Heart left ventricle (tissue), 16 donors: Measurements from ENCODE around the gene KCNE1. TPM values are rescaled to one million over a fixed set of nuclear protein-coding genes. Genes with fewer than 3 reads are reported as not detected.
A peak's percentile ranks its signal among the peaks of the same experiment; 100 is the strongest.
"Not testable (repeated sequence)": the region's sequence is repeated elsewhere in the genome, so short reads cannot be mapped to it uniquely, and the experiment has no call there.

Experiments used
- ATAC-seq, 4 donors: fragments of 200-7000 bp; cut with Tn5 transposase; one replicate each; pipeline ENCODE4 v1.9.1; 2020 to 2022; ENCODE audit warnings: moderate library complexity in 4 of 4, mild to moderate bottlenecking in 3 of 4, moderate number of reproducible peaks in 1 of 4
- DNase-seq, 5 donors: peaks; one replicate each; pipeline ENCODE4 v3.0.0-alpha.2; 2020
- H3K27ac ChIP-seq, 12 donors: fragments of 200-600 bp; sonication (generic) in 4 of 12; one replicate each; pipeline versions ENCODE4 v1.5.0 to v1.8.0; 2016 to 2022; ENCODE audit warnings: mild to moderate bottlenecking in 2 of 12
- H3K27me3 ChIP-seq, 9 donors: fragments of 200-600 bp; sonication (generic) in 2 of 9; one replicate each; pipeline versions ENCODE4 v1.5.1 to v1.8.0; 2016 to 2022; ENCODE audit warnings: mild to moderate bottlenecking in 3 of 9
- H3K36me3 ChIP-seq, 9 donors: fragments of 200-600 bp; sonication (generic) in 2 of 9; one replicate each; pipeline versions ENCODE4 v1.5.0 to v1.8.0; 2018 to 2022; ENCODE audit warnings: mild to moderate bottlenecking in 2 of 9
- H3K4me1 ChIP-seq, 12 donors: fragments of 200-600 bp; sonication (generic) in 4 of 12; one replicate each; pipeline versions ENCODE4 v1.5.0 to v1.8.0; 2016 to 2022; ENCODE audit warnings: mild to moderate bottlenecking in 3 of 12
- H3K4me3 ChIP-seq, 12 donors: fragments of 200-600 bp; sonication (generic) in 4 of 12; one replicate each; pipeline versions ENCODE4 v1.5.0 to v1.8.0; 2017 to 2022; ENCODE audit warnings: mild to moderate bottlenecking in 9 of 12, moderate library complexity in 4 of 12
- H3K9me3 ChIP-seq, 12 donors: fragments of 200-600 bp; sonication (generic) in 4 of 12; one replicate each; pipeline versions ENCODE4 v1.5.0 to v1.8.0; 2016 to 2022; ENCODE audit warnings: mild to moderate bottlenecking in 1 of 12
- POLR2A ChIP-seq, 2 donors: fragments of 450-650 bp; IDR thresholded peaks; one replicate each; pipeline ENCODE4 v1.6.1; 2017; ENCODE audit warnings: antibody characterized with exemption in 2 of 2, mild to moderate bottlenecking in 2 of 2, moderate library complexity in 2 of 2
- WGBS, 4 donors: extraction: QIAGEN DNeasy Blood & Tissue Kit in 2 of 4; methylation state at CpG; one replicate each; pipeline versions ENCODE4 v1.1.5 to v1.1.7; 2013 to 2018; 5-methylcytosine and 5-hydroxymethylcytosine counted together
- intact Hi-C, 10 donors: fragments of 100-400 bp; cut with DNase I; formaldehyde crosslinking; loops; one replicate each; pipeline versions ENCODE4 v1.11.1 to v1.14.2; 2022
- polyA plus RNA-seq, 2 donors: library from polyadenylated mRNA; stranded (reverse); fragments of 200-250 nt; gene quantifications; one replicate each; pipeline ENCODE4 v1.2.3, GENCODE V29; 2013
- total RNA-seq, 9 donors: library from RNA; depleted of rRNA in 2 of 9; stranded (reverse); fragments of >200 nt in 2 of 9; fragmentation: NEBNext Ultra II Directional in 3 of 9; extraction: Animal tissue kit (Norgen Biotek cat#: 25700) in 3 of 9; gene quantifications; one replicate each; pipeline versions ENCODE4 v1.1.0 to v1.2.4, GENCODE V29; 2016 to 2023
- TF ChIP-seq, protein P1 (sequence below), 12 donors: fragments of 200-600 bp; sonication (generic) in 4 of 12; IDR thresholded peaks; one replicate each; pipeline versions ENCODE4 v1.5.0 to v1.8.0; 2018 to 2022; ENCODE audit warnings: antibody characterized with exemption in 12 of 12, mild to moderate bottlenecking in 5 of 12
- donor health status: ischemic (EF 13 %, LVEDD 7.1; RV severe dilation, severe dysfunction).
- donor health status: healthy with polysubstance abuse.
- donor health status: DM: no; HTN: yes; CAD: no.
- donor health status: DM: no; HTN: no; CAD: no.
- donor health status: ischemic (EF 25% LVEDD 6.9; RV normal size, moderate dysfunction).
- donor health status: ischemic (EF 25% LVEDD 5.7; RV mildly dilated, moderate dysfunction).
- donor health status: healthy.
- donor health status: DM: yes; HTN: yes; CAD: no.
- donor health status: ischemic (EF 35%, LVEDD 5.7; RV mildly dilated, moderate dysfunction).
- donor health status: nonischemic (EF 11% LVEDD 7.7; RV severe dilation, severe dysfunction).
- donor health status: DM: yes; HTN: yes; CAD: no.
- donor health status: PGD.
- donor health status: ischemic (EF 29% LVEDD 5.4; RV normal size, mild dysfunction).
- donor health status: nonischemic (EF 23%, LVEDD 6.1; RV moderate dilation, normal function).

The KCNE1 gene
- total and polyA plus RNA-seq, 11 donors, result 0.71 to 11.1 (median 5.0) TPM

DNA sequence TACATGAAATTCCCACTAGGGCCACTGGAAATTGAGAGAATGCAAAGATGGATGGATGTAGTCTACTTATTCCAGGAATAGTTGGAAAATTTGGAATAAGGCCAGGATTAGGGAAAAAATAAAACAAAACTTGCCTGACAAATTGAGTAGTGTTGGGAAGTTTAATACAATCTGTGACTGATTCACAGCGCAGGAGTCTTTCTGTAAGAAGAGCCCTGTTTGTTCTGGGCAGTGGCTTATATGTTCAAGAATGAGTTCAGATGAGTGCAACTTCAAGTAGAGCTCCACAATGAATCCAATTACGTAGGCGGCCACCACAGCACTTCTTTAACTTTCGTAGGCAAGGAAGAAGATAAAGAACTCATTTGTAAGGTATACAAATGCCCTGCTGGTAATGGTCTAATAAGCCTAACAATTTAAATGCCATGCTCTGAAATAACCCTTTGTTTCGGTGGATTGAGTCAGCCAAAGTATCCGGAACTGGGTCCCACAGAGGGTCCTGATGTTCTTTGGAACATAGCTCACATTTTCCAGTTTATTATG is 47.1 kb upstream of the KCNE1 start:
- no peak overlapping the region for H3K27ac ChIP-seq
- 78 to 86% (median 85%) methylated on average over 6 of the region's 6 CpGs for WGBS, 4 donors
- no peak overlapping the region for H3K4me3 ChIP-seq
- H3K36me3 ChIP-seq, result no peaks in the 10 kb centered on the region
- no peaks in the 10 kb centered on the region for H3K27me3 ChIP-seq
- intact Hi-C loops, result no loop called here
- TF ChIP-seq, protein P1, sequence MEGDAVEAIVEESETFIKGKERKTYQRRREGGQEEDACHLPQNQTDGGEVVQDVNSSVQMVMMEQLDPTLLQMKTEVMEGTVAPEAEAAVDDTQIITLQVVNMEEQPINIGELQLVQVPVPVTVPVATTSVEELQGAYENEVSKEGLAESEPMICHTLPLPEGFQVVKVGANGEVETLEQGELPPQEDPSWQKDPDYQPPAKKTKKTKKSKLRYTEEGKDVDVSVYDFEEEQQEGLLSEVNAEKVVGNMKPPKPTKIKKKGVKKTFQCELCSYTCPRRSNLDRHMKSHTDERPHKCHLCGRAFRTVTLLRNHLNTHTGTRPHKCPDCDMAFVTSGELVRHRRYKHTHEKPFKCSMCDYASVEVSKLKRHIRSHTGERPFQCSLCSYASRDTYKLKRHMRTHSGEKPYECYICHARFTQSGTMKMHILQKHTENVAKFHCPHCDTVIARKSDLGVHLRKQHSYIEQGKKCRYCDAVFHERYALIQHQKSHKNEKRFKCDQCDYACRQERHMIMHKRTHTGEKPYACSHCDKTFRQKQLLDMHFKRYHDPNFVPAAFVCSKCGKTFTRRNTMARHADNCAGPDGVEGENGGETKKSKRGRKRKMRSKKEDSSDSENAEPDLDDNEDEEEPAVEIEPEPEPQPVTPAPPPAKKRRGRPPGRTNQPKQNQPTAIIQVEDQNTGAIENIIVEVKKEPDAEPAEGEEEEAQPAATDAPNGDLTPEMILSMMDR (IDR thresholded peaks at IDR 0.05), result no peak
- no peak for TF ChIP-seq POLR2A (IDR thresholded peaks at IDR 0.05)
- peaks cover 0 to 18% (median 2%) of the 10 kb centered on the region in 12 donors for H3K4me1 ChIP-seq
- no peak for DNase-seq
- ATAC-seq, result peak in 1 of 4 donors; percentile 20
- H3K9me3 ChIP-seq, result no peaks in the 10 kb centered on the region

DNA sequence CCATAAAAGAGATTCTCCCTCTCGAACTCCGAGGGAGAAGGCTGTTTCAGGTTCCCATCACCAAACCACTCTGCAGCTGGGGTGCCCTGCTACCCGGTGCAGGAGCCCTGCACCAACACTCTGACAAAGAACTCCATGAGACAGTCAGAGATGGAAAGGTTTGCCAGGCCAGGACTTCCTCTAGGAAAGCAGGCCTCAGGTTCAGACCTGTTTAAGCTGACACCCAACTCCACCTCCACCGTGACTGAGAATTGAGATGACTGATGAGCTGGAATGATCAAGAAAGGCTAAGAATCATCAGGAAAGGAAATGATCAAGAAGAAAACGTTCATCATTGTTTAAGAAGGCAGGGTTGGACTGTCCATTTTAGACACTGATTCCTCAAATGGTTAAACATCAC is 46.2 kb upstream of the KCNE1 start:
- WGBS, 4 donors, result 79 to 87% (median 81%) methylated on average over 5 of the region's 5 CpGs

DNA sequence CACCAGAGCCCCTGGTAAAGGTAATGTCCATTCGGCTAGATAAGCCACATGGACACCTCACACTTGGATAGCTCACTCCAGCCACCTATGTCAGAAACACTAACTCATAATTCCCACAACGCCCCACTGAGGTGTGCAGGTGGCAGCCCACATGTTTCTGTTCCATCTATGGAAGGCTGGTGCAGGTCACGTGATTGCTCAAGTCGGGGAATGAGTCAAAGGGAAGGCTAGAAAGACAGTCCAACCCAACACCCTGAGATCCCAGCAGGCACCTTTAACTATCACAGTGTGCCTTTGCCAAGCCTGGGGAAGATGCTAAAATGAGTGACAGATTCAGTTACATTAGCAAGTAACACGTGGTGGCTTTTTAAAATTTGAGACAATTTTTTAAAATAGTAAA is 45.3 kb upstream of the KCNE1 start:
- no peak for DNase-seq
- ATAC-seq, result no peak
- H3K36me3 ChIP-seq, result no peaks in the 10 kb centered on the region
- no peak overlapping the region for H3K4me3 ChIP-seq
- H3K27ac ChIP-seq, result no peak overlapping the region
- peaks cover 0 to 26% (median 9%) of the 10 kb centered on the region in 12 donors for H3K4me1 ChIP-seq
- intact Hi-C loops, result no loop called here
- 85 to 94% (median 93%) methylated on average over 5 of the region's 5 CpGs for WGBS, 4 donors
- H3K27me3 ChIP-seq, result no peaks in the 10 kb centered on the region
- H3K9me3 ChIP-seq, result no peaks in the 10 kb centered on the region
- TF ChIP-seq POLR2A (IDR thresholded peaks at IDR 0.05), result no peak
- TF ChIP-seq, protein P1 (IDR thresholded peaks at IDR 0.05), result no peak

More for the DNA sequence above, 46.2 kb upstream of the KCNE1 start:
- intact Hi-C loops, result no loop called here
- ATAC-seq (no peak), DNase-seq (no peak)
- H3K27ac ChIP-seq, result no peak overlapping the region
- TF ChIP-seq POLR2A (IDR thresholded peaks at IDR 0.05), result no peak
- TF ChIP-seq, protein P1 (IDR thresholded peaks at IDR 0.05), result no peak
- no peaks in the 10 kb centered on the region for H3K36me3 ChIP-seq
- H3K4me3 ChIP-seq, result no peak overlapping the region
- H3K9me3 ChIP-seq, result no peaks in the 10 kb centered on the region
- H3K4me1 ChIP-seq, result peaks cover 0 to 22% (median 2%) of the 10 kb centered on the region in 12 donors
- H3K27me3 ChIP-seq, result no peaks in the 10 kb centered on the region

DNA sequence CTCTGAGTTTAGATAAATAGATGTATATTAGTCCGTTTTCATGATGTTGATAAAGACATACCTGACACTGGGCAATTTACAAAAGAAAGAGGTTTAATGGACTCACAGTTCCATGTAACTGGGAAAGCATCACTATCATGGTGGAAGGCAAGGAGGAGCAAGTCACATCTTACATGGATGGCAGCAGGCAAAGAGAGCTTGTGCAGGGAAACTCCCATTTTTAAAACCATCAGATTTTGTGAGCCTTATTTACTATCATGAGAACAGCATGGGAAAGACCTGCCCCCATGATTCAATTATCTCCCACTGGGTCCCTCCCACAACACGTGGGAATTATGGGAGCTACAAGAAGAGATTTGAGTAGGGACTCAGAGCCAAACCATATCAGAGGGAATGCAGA is 42.7 kb upstream of the KCNE1 start:
- not testable (repeated sequence) for H3K27ac ChIP-seq, ATAC-seq

DNA sequence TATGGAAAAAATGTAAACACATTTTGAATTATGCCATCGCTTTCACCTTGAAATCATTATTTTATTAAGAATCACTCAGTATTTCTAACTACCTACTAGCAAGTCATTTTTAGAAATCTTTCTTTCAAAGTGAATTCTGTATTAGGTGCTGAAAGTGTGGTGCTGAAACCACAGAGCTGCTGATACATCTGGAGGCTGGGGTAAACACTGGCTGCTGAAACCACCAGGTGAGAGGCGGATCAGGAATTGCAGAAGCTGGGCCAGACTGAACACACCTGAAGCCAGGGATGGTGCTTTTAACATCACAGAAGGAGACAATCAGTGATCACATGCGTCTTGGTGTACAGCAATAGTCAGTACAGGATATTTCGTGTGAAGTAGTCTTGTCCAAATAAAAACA is 42.2 kb upstream of the KCNE1 start:
- intact Hi-C loops, result no loop called here
- no peak overlapping the region for H3K4me3 ChIP-seq
- peaks cover 0 to 26% (median 15%) of the 10 kb centered on the region in 12 donors for H3K4me1 ChIP-seq
- no peaks in the 10 kb centered on the region for H3K36me3 ChIP-seq
- TF ChIP-seq POLR2A (IDR thresholded peaks at IDR 0.05), result no peak
- TF ChIP-seq, protein P1 (IDR thresholded peaks at IDR 0.05), result no peak
- 96 to 99% (median 98%) methylated on average over 4 of the region's 4 CpGs for WGBS, 4 donors
- ATAC-seq, result no peak
- H3K27ac ChIP-seq, result no peak overlapping the region
- DNase-seq, result no peak
- no peaks in the 10 kb centered on the region for H3K27me3 ChIP-seq
- no peaks in the 10 kb centered on the region for H3K9me3 ChIP-seq

More for the DNA sequence above, 42.7 kb upstream of the KCNE1 start:
- WGBS, 4 donors, result 61 to 76% (median 74%) methylated on average over 2 of the region's 2 CpGs
- H3K36me3 ChIP-seq, intact Hi-C loops, H3K4me3 ChIP-seq, H3K9me3 ChIP-seq, H3K27me3 ChIP-seq, DNase-seq: not testable (repeated sequence)
- H3K4me1 ChIP-seq, result peaks cover 0 to 26% (median 15%) of the 10 kb centered on the region in 12 donors
